GM18526 (cell line): ENCODE data around the gene CFAP251.

ENCODE experiments used
- POLR2A ChIP-seq: IDR thresholded peaks from 3 replicates; pipeline ENCODE4 v1.6.1; 2011; ENCODE audit not compliant: insufficient read length; ENCODE audit errors: extremely low read depth

CFAP251 gene

DNA sequence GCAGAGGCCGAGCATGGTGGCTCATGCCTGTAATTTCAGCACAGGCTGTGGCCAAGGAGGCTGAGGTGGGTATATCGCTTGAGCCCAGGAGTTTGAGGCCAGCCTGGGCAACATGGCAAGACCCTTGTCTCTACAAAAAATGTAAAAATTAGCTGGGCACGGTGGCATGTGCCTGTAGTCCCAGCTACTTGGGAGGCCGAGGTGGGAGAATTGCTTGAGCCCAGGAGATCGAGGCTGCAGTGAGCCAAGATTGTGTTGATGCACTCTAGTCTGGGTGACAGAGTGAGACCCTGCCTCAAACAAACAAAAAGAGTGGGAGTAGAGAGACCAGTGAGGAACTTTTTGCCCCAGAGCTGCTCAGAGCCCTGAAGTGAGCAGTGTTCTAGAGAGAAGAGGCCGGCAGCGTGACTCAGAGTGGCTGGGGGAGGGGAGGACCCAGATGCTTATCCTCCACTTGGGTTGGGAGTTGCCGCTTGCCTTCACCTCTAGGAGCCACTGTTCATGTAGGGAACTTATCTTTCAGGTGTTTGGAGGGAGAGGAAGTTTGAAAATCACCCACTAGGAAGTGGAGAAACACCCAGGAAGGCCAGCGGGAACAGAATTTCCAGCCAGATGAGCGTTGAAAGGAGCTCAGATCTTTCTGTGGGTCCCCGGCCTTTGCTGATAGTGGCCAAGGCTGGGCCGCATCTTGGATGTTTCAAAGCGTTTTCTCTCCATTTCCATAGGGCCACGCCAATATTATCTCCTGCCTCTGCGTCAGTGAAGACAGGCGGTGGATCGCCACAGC is 15.3 kb downstream of the CFAP251 start:
- no peak for TF ChIP-seq POLR2A

DNA sequence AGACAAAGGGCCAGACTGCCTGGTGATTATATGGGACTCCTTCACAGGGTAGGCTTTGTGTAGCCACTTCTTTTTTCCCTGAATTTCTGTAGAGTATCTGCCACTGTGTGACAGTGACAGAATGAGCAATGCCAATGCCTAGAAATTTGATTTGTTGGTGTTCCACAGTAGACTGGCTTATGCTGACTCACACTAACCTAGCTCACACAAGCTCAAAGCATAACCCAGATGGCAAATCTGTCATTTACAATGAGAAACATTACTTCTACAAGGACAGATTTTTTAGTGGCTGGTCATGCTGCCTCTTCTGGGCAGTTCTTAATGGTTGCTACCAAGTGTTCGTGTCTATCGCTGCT is 15.9 kb downstream of the CFAP251 start:
- TF ChIP-seq POLR2A: no peak

DNA sequence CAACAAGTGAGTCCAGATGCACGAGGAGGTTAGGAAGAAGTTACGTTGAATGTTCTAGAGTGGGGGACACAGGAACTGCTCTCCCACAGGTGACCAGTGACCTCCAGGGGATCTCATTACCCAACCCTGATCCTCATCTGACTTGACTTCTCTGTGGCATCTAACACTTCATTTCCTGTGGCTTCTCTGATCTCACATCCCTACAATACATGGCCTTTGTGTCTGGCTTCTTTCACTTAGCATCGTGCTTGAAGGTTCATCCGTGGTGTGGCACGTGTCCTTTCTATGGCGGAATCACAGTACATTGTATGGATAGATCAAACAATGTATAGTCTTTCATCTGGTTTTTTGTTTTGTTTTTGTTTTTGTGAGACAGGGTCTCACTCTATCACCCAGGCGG is 19.3 kb downstream of the CFAP251 start:
- no peak for TF ChIP-seq POLR2A

DNA sequence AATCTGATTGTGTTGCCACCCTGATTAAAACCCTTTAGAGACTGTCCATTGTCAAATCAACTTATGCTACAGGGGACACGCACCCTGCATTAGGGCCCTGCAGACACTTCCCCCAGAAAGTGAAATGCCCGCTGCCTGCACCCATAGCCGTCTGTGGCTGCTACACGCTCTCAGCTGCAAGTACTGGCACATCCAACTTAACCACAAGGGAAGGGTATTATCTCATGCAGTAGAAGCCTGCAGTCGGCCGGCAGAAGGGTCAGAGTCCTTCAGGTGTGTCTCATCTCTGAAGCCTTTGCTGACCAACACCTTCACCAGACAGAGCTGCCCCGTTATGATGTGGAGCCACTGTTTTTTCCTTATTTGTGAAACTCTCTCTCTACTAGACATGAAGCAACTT is 20.8 kb downstream of the CFAP251 start:
- no peak for TF ChIP-seq POLR2A

DNA sequence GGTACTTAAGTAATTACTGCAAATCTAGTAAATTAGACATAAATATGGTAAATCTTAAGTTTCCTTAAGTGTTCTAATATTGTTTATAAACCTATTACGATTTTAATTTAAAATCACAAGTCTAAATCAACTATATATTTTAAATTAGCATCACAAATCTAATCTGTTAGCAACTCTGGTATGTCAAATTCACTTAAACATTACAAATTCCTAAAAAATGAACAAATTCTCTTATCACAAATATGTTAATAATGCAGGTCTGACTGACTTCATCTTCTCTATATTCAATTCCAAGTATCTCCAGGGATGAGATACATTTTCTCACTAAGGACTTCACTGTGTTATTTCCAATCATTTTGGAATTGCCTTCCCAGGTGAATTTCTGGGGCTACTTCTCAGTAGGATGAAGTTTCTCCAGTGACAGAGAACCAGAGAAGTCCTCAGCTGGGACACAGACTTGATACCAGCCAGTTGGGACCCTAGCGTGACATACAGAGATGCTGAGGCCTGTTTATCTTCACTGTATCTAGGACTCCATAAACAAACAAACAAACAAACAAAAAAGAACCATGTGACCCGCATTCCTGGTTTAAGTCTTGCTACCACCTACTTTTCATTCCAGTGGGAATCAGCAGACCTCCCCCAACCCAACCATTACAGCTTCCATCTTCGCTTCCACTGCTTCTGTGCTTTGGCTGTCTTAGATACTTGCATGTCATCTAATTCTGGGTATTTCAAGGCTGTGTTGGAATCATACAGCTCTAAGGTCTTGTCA is 21.8 kb downstream of the CFAP251 start:
- no peak for TF ChIP-seq POLR2A

DNA sequence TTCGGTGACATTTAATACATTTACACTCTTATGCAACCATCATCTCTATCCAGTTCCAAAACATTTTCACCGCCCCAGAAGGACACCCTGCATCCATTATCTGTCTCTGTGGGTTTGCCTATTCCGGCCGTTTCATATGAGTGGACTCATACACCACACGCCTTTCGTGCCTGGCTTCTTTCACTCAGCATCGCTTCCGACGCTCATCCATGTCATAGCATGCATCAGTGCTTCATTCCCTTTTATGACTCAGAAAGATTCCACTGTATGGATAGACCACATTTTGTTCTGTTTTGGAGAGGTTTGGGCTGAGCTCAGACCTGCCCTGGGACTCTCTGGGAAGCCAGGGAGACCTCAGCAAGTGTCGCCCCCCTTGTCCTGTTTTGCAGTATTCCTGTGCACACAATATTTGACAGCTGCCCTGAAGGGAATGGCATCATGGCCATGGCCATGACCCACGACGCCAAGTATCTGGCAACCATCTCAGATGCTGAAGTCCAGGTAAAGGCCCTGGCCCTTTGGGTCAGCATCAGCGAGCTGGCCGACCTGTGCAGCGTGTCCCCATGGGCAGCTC is 23.8 kb downstream of the CFAP251 start:
- TF ChIP-seq POLR2A: no peak

DNA sequence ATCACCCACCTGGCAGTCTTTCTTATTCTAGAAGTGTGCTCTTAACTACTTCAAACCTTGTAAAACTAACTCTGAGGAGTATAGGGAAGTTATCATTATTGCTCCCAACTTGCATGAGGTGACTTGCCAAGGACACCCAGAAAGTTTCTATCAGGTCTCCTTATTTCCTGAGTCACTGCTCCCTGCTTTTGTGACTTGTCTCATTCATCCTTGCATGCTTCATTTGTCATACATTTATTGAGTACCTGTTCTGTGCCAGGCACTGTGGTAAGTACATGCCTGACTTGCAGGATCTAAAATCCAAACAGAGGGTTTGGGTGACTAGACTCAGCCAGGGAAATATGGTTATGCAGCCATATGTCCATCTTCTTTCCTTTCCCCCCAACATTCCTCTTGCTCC is 25.5 kb downstream of the CFAP251 start:
- no peak for TF ChIP-seq POLR2A

DNA sequence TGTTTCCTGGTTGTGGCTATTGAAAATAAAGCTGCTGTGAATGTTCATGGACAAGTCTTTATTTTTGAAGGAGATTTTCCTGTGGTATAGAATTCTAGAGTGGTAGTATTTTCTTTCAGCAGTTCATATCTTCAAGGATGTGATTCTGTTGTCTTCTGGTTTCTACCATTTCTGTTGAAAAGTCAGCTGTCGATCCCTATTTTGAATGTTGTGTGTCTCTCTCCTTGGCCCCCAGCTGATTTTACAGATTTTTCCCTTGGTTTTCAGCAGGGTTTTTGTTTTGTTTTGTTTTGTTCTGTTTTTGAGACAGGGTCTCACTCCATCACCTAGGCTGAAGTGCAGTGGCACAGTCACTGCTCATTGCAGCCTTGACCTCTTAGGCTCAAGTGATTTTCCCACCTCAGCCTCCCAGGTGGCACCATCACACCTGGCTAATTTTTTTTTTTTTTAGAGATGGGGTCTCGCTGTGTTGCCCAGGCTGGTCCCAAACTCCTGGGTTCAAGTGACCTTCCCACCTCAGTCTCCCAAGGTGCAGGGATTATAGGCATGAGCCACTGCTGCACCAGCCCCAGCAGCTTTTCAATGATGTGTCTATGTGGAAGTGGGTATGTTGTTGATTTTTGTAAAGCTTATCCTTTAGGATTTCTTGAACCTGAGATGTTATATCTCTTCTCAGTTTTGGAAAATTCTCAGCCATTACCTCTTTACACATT is 28.1 kb downstream of the CFAP251 start:
- TF ChIP-seq POLR2A: no peak

DNA sequence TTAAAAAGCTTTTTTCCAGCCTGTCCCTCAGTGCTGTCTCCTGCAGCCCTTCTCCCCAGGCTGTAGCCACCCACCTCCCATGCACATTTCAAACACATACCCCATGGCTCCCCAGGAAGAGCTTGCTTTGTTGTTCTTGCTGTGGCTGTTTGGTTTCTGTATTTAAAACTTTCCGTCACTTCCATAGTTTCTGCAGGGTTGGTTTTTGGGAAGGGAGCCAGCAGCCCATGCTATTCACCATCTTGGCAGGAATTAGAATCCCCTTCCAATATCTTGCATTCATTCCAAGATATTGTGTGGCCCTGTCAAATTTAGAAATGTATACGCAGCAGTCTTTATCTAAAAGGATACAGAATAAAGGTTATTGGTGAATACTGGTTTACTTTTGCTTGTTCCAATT is 29.6 kb downstream of the CFAP251 start:
- no peak for TF ChIP-seq POLR2A

DNA sequence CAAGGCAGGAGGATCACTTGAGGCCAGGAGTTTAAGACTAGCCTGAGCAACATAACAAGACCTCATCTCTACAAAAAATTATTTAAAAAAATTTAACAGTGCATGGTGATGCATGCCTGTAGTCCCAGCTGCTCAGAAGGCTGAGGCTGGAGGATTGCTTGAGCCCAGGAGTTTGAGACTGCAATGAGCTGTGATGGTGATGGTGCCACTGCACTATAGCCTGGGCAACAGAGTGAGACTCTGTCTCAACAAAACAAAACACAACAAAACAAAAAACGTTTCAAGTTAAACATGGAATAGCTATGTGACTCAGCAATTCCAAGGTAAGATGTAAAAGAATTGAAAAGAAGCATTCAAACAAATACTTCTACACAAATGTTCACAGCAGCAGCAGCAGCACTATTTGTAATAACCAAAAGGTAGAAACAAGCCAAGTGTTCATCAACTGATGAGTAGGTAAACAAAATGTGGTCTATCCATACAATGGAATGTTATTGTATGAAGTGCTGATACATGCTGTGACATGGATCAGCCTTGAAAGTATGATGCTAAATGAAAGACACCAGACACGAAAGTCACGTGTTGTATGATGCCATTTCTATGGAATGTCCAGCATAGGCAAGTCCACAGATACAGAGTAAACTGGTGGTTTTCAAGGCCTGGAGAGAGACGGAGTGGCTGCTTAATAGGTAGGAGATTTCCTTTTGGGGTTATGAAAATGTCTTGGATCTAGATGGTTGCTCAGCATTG is 31.4 kb downstream of the CFAP251 start:
- no peak for TF ChIP-seq POLR2A

DNA sequence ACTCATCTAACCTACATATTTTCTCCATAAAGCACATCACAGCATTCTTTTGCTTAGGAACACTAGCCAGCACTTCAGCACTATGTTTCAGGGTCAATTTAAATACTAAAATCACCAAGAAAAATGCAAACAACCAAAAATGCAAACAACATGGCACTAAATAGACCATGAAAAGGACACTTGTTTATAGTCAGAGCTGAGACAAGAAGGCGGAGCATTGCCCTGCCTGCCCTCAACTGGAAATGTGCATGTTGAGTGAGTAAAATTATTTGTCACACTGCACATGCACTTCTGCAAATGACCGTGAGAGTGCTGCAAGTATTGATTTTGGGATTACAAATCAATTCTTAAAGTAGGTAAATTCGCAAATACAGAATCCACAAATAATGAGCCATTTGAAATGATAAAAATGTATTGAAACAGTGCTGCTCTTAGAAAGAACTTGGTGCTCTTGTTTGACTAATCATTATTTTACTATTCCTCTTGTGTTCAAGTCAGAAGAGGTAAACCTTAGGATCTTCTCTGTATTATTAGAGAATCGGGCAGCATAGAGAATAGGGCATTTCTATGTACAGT is 34.8 kb downstream of the CFAP251 start:
- TF ChIP-seq POLR2A: no peak

DNA sequence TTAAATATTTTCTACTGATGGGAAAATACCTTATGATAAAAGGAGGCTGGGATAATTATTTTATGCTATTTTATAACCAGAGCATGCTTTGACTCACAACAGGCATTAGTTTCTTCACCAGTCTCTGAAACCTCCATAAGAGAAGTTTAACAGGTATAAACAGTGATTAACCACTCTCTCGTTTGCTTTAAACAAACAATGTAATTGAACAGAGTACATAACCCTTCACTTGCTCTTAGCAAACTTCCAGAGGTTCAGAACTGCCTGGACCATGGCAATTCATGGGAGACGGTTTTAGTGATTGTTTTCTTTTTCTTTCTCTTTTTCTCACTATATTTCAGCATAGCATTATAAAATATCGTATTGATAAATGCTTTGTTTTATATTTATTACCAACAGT is 35.3 kb downstream of the CFAP251 start:
- TF ChIP-seq POLR2A: no peak

DNA sequence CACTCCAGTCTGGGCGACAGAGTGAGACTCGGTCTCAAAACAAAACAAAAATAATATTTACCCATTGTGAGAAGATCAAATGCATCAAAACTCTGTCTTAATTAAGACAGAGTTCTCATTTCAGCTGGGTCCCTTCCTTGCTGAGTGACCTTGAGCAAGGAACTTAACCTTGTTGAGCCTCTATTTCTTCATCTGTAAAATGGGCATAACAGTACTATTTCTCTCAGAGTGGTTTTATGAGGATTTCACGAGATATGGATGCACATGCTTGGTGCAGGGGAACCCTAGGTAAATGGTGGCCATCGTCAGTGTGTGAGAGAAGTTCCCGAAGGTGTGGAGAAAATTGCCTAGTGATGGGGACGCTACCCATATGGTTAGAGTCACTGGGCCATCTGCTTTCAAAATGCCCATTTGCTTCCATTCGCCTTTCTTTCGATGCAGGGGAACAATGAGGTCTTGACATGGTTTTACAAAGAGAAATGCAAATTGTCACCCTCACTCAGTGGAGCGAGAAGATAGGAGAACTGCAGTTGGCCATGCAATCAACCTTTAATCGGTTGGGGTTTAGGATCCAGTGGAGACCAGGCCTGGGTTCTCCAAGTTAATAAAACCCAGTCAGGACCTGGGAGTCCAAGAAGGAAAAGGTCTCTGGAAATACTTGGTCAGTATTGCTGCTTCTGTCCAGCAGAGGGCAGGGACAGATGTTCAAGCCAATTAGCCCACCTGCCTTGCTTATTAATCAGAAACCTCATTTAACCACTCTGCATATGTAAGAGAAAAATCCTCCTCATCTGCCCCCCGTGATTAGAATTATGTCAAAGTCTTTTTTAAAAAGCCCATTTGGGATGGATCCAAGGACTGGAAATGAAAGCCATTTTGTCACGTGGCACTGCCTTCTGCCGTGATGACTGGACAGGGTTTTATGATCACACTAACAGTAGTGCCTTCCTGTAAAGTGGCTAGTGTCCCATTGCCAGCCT is 37.2 kb downstream of the CFAP251 start:
- no peak for TF ChIP-seq POLR2A
